Lower leg skin (tissue), 3 donors: ENCODE results near the gene SLC9A4.

Experiments used
- CTCF ChIP-seq, 3 donors: fragments of 450-650 bp; IDR thresholded peaks; one replicate each; pipeline ENCODE4 v1.5.1; 2016; ENCODE audit warnings: antibody characterized with exemption in 3 of 3, mild to moderate bottlenecking in 3 of 3, moderate library complexity in 2 of 3
- POLR2A ChIP-seq, 2 donors: fragments of 450-650 bp; IDR thresholded peaks; one replicate each; pipeline ENCODE4 v1.6.1; 2016 to 2017; ENCODE audit warnings: antibody characterized with exemption in 2 of 2, mild to moderate bottlenecking in 1 of 2, moderate library complexity in 1 of 2

GRCh38 chr2:102506743-102507142 lies 33.7 kb downstream of the SLC9A4 start:
- TF ChIP-seq POLR2A (IDR thresholded peaks at IDR 0.05) = no peak
- TF ChIP-seq CTCF (IDR thresholded peaks at IDR 0.05) = no peak
